GM20431 (cell line): ENCODE measurements around the gene DERL3.
"Not testable (repeated sequence)": the region's sequence is repeated elsewhere in the genome, so short reads cannot be mapped to it uniquely, and the experiment has no call there.

ENCODE experiments used
- in situ Hi-C: fragments of 300-500 bp; cut with MseI, MboI; formaldehyde crosslinking; loops from one replicate; pipeline ENCODE4 v1.15.0; 2020; ENCODE audit warnings: low sequenced_read_pairs; ENCODE audit not compliant: unreplicated experiment

DERL3 gene

GRCh38 chr22:23838681-23839468, at the start of gene DERL3:
Gene DERL3, minus strand, starts transcription at chr22:23839006. Its CDS starts 19 bp downstream, at chr22:23838987.
- in situ Hi-C loops = no loop called here

- in situ Hi-C loops = no loop called here
These were observed 45.3 kb upstream of the DERL3 start for GRCh38 chr22:23884140-23884539.

- in situ Hi-C loops = no loop called here
These were observed 44.9 kb upstream of the DERL3 start for GRCh38 chr22:23883658-23884057.

DNA sequence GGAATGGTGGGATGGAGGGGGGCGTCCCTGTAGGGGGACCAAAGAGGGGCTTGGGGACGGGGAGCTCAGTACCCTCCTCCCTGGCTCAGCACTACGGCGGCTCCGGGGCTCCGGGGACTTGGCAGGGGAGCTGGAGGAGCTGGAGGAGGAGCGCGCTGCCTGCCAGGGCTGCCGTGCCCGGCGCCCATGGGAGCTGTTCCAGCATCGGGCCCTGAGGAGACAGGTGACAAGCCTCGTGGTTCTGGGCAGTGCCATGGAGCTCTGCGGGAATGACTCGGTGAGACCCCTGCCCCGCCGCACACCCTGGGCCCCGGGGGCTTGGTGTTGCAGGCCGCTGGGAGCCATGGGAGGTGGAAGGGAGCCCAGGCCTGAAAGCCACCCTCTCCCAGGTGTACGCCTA, 43.6 kb upstream of the DERL3 start:
- in situ Hi-C loops = no loop called here

GRCh38 chr22:23878219-23878618, 39.4 kb upstream of the DERL3 start:
- in situ Hi-C loops = no loop called here

- in situ Hi-C loops = no loop called here
These were observed 38.8 kb upstream of the DERL3 start for GRCh38 chr22:23877566-23877965.

DNA sequence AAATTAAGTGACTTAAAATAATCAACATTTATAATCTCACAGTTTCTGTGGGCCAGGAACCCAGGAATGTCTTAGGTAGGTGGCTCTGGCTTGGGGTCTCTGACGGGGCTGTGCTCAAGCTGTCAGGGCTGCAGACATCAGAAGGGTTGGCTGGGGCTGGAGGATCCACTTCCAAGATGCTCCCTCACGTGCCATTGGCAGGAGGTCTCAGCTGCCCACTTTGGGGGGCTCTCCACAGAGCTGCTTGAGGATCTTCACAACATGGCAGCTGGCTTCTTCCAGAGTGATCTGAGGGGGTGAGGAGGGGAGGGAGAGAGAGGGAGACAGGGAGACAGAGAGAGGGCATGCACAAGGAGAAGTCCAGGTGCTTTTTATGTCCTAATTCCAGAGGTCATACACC, 37.0 kb upstream of the DERL3 start:
- in situ Hi-C loops = no loop called here

GRCh38 chr22:23874871-23875270, 36.1 kb upstream of the DERL3 start:
- in situ Hi-C loops = no loop called here

GRCh38 chr22:23868580-23868979, 29.8 kb upstream of the DERL3 start:
- in situ Hi-C loops = no loop called here

GRCh38 chr22:23864499-23865154, 25.8 kb upstream of the DERL3 start:
- in situ Hi-C loops = not testable (repeated sequence)

DNA sequence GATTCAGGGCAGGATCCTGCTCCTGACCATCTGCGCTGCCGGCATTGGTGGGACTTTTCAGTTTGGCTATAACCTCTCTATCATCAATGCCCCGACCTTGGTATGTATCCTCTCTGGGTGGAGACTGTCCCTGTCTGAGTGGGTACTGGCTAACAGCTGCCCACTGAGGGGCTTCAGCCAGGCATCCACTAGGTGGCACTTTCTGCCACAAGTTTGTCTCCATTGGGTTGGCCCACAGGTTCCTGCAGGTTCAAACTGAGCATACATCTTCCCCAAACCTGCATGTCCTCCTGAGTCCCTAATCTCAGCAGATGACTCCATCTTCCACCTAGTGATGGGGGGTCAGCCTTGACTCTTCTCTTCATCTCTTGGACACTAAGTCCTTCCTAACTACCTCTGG, 23.3 kb upstream of the DERL3 start:
- in situ Hi-C loops = no loop called here

GRCh38 chr22:23860187-23860586, 21.4 kb upstream of the DERL3 start:
- in situ Hi-C loops = not testable (repeated sequence)

DNA sequence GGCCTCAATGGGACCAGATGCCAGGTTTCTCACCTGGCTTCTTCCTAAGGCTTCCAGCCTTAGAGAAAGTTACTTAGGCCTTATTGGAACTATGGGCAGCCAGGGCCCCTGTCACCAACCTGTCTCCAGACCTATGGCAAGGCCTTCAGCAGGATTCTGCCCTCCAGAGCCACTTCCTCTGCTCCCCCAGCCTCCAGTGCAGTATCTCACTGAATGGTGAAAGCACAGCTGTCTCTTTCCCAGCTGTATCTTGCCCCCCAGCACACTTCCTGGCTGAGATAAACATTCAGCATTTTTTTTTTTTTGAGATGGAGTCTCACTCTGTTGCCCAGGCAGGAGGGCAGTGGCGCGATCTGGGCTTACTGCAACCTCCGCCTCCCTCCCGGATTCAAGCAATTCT, 20.4 kb upstream of the DERL3 start:
- in situ Hi-C loops = no loop called here

- in situ Hi-C loops = no loop called here
These were observed 19.6 kb upstream of the DERL3 start for GRCh38 chr22:23858484-23858815.

- in situ Hi-C loops = no loop called here
These were observed 19.0 kb upstream of the DERL3 start, which contains the start of gene SLC2A11 for GRCh38 chr22:23857606-23858483. Gene SLC2A11, plus strand, starts transcription at chr22:23857875. Its CDS starts 125 bp downstream, at chr22:23858000.

- in situ Hi-C loops = no loop called here
These were observed 18.2 kb upstream of the DERL3 start for GRCh38 chr22:23856721-23857605.

DNA sequence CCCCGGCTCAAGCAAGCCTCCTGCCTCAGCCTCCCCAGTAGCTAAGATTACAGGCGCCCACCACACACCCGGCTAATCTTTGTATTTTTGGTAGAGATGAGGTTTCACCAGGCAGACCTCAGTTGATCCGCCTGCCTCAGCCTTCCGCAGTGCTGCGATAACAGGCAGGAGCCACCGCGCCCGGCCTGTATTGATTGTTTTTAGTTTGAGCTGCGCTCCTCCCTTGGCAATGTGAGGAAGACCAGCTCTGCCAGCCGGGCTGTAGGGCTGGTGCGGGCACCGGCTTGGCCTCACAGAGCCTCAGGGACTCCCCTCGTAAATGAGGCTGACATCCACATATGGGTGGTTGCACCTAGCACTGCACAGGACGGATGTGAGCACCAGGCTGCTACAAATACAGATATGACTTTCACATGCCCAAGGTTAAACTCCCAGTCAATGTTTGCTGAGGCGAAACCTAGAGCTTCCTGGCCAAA, 11.4 kb upstream of the DERL3 start:
- in situ Hi-C loops = no loop called here

- in situ Hi-C loops = no loop called here
These were observed 10.5 kb upstream of the DERL3 start for GRCh38 chr22:23849009-23850006.
